H9 (cell line): ENCODE measurements around the gene CCDC27. TPM values are rescaled to one million over a fixed set of nuclear protein-coding genes. Genes with fewer than 3 reads are reported as not detected.

ENCODE experiments used
- DNase-seq: peaks from one replicate; pipeline ENCODE4 v3.0.0-alpha.2; 2017
- H2AFZ ChIP-seq: one replicate; pipeline ENCODE4 v1.6.1; 2013; ENCODE audit warnings: mild to moderate bottlenecking, low read length, control low read depth, moderate library complexity
- H2AK5ac ChIP-seq: 2 replicates; pipeline ENCODE4 v1.6.1; 2013; ENCODE audit warnings: low read length, control low read depth, mixed read lengths; ENCODE audit not compliant: insufficient read length
- H2BK120ac ChIP-seq: one replicate; pipeline ENCODE4 v1.6.1; 2013; ENCODE audit warnings: low read depth, mild to moderate bottlenecking, low read length, control low read depth, inconsistent platforms; ENCODE audit not compliant: poor library complexity, severe bottlenecking
- H2BK12ac ChIP-seq: 2 replicates; pipeline ENCODE4 v1.6.1; 2013; ENCODE audit warnings: low read length, control low read depth, mixed read lengths, low read depth; ENCODE audit not compliant: insufficient read length
- H2BK15ac ChIP-seq: 2 replicates; pipeline ENCODE4 v1.6.1; 2013; ENCODE audit warnings: low read depth, low read length, control low read depth
- H2BK20ac ChIP-seq: one replicate; pipeline ENCODE4 v1.6.1; 2013; ENCODE audit warnings: low read depth, mild to moderate bottlenecking, low read length, control low read depth, inconsistent platforms; ENCODE audit not compliant: poor library complexity, severe bottlenecking
- H2BK5ac ChIP-seq: 2 replicates; pipeline ENCODE4 v1.6.1; 2013; ENCODE audit warnings: low read length, control low read depth, mixed read lengths; ENCODE audit not compliant: insufficient read length
- H3K14ac ChIP-seq: 2 replicates; pipeline ENCODE4 v1.6.1; 2013; ENCODE audit warnings: low read length, control low read depth; ENCODE audit not compliant: insufficient read depth
- H3K18ac ChIP-seq: 2 replicates; pipeline ENCODE4 v1.6.1; 2013; ENCODE audit warnings: low read depth, mild to moderate bottlenecking, mixed read lengths, low read length, control low read depth; ENCODE audit not compliant: insufficient read length
- H3K23ac ChIP-seq: 2 replicates; pipeline ENCODE4 v1.6.1; 2013; ENCODE audit warnings: low read length, control low read depth, mixed read lengths, low read depth; ENCODE audit not compliant: insufficient read length
- H3K23me2 ChIP-seq: 2 replicates; pipeline ENCODE4 v1.6.1; 2013; ENCODE audit warnings: low read depth, mild to moderate bottlenecking, mixed read lengths, low read length, control low read depth; ENCODE audit not compliant: insufficient read length, poor library complexity, severe bottlenecking
- H3K27ac ChIP-seq: 2 replicates; pipeline ENCODE4 v1.5.1; 2013; ENCODE audit warnings: low read length, control low read depth, mixed read lengths, low read depth; ENCODE audit not compliant: insufficient read length
- H3K27me3 ChIP-seq: 2 replicates; pipeline ENCODE4 v1.6.1; 2013; ENCODE audit warnings: low read length, control low read depth, inconsistent platforms; ENCODE audit not compliant: insufficient read depth
- H3K4ac ChIP-seq: 2 replicates; pipeline ENCODE4 v1.6.1; 2013; ENCODE audit warnings: low read depth, mild to moderate bottlenecking, control low read depth, inconsistent platforms, low read length, moderate library complexity
- H3K4me1 ChIP-seq: 2 replicates; pipeline ENCODE4 v1.6.1; 2013; ENCODE audit warnings: low read length, control low read depth, inconsistent platforms; ENCODE audit not compliant: insufficient read depth
- H3K4me2 ChIP-seq: 2 replicates; pipeline ENCODE4 v1.6.1; 2013; ENCODE audit warnings: low read length, control low read depth, mixed read lengths; ENCODE audit not compliant: insufficient read length, insufficient read depth
- H3K56ac ChIP-seq: 2 replicates; pipeline ENCODE4 v1.6.1; 2013; ENCODE audit warnings: low read depth, mild to moderate bottlenecking, mixed read lengths, low read length, control low read depth; ENCODE audit not compliant: insufficient read length
- H3K79me1 ChIP-seq: 2 replicates; pipeline ENCODE4 v1.6.1; 2013; ENCODE audit warnings: low read depth, mild to moderate bottlenecking, moderate library complexity, low read length, control low read depth, inconsistent platforms; ENCODE audit not compliant: insufficient read depth, poor library complexity, severe bottlenecking
- H3K79me2 ChIP-seq: 2 replicates; pipeline ENCODE4 v1.6.1; 2013; ENCODE audit warnings: low read length, control low read depth, inconsistent platforms; ENCODE audit not compliant: insufficient read depth
- H3K9ac ChIP-seq: 2 replicates; pipeline ENCODE4 v1.6.1; 2013; ENCODE audit warnings: low read length, control low read depth, mixed read lengths; ENCODE audit not compliant: insufficient read length; ENCODE audit errors: extremely low read depth
- H3K9me3 ChIP-seq: one replicate; pipeline ENCODE4 v1.6.1; 2013; ENCODE audit warnings: low read depth, low read length, inconsistent platforms; ENCODE audit not compliant: control insufficient read depth
- H3T11ph ChIP-seq: one replicate; pipeline ENCODE4 v1.6.1; 2013; ENCODE audit warnings: mild to moderate bottlenecking, low read length, control low read depth, inconsistent platforms
- H4K20me1 ChIP-seq: one replicate; pipeline ENCODE4 v1.6.1; 2013; ENCODE audit not compliant: control insufficient read depth, insufficient read length, insufficient read depth
- H4K5ac ChIP-seq: 2 replicates; pipeline ENCODE4 v1.6.1; 2013; ENCODE audit warnings: low read depth, mild to moderate bottlenecking, mixed read lengths, low read length, control low read depth; ENCODE audit not compliant: insufficient read length
- H4K8ac ChIP-seq: replicated peaks from 2 replicates; pipeline ENCODE4 v1.6.1; 2013; ENCODE audit warnings: low read length, control low read depth, mixed read lengths, low read depth; ENCODE audit not compliant: insufficient read length
- H4K91ac ChIP-seq: 2 replicates; pipeline ENCODE4 v1.6.1; 2013; ENCODE audit warnings: low read depth, mild to moderate bottlenecking, moderate library complexity, mixed read lengths, low read length, control low read depth; ENCODE audit not compliant: insufficient read length
- H3K27ac Mint-ChIP-seq, 3 experiments: 2 replicates in 2 of 3; 3 replicates in 1 of 3; pipeline ENCODE4 v1.8.0; 2020 to 2021; ENCODE audit warnings: mixed read lengths in 3 of 3, mild to moderate bottlenecking in 1 of 3, moderate library complexity in 1 of 3
- H3K27me3 Mint-ChIP-seq: 2 replicates; pipeline ENCODE4 v1.8.0; 2021; ENCODE audit warnings: low read depth, mild to moderate bottlenecking, moderate library complexity, mixed read lengths
- H3K36me3 Mint-ChIP-seq, 3 experiments: 2 replicates in 2 of 3; 3 replicates in 1 of 3; pipeline ENCODE4 v1.8.0; 2020 to 2021; ENCODE audit warnings: low read depth in 3 of 3, mixed read lengths in 3 of 3; ENCODE audit not compliant: insufficient read depth in 1 of 3
- H3K4me1 Mint-ChIP-seq, 2 experiments: 2 replicates each; pipeline ENCODE4 v1.8.0; 2020; ENCODE audit warnings: mixed read lengths in 2 of 2
- H3K4me3 Mint-ChIP-seq, 2 experiments: 2 replicates in 1 of 2; 3 replicates in 1 of 2; pipeline ENCODE4 v1.8.0; 2020 to 2021; ENCODE audit warnings: mild to moderate bottlenecking in 2 of 2, mixed read lengths in 2 of 2, moderate library complexity in 1 of 2
- H3K9me3 Mint-ChIP-seq, 2 experiments: 2 replicates in 1 of 2; 3 replicates in 1 of 2; pipeline ENCODE4 v1.8.0; 2020; ENCODE audit warnings: mild to moderate bottlenecking in 2 of 2, mixed read lengths in 2 of 2, moderate library complexity in 1 of 2
- CTCF ChIP-seq: fragments of 200-600 bp; sonication (generic); conservative IDR thresholded peaks from 3 replicates; pipeline ENCODE4 v1.8.0; 2021; ENCODE audit warnings: antibody characterized with exemption, mild to moderate bottlenecking
- WGBS: extraction: QIAGEN DNeasy Blood & Tissue Kit; methylation state at CpG from one replicate; pipeline ENCODE4 v1.1.7; 2013; ENCODE audit warnings: missing lambda C conversion rate, low lambda C conversion rate, mixed read lengths; ENCODE audit not compliant: insufficient read length; ENCODE audit errors: extremely low coverage; 5-methylcytosine and 5-hydroxymethylcytosine counted together
- total RNA-seq: library from RNA; stranded (reverse); gene quantifications from 2 replicates; pipeline ENCODE4 v1.2.1, GENCODE V29; 2021

CCDC27 gene
- total RNA-seq, 1 experiment from 2014 or later: not detected

- peaks cover 18 to 19% of the 10 kb centered on the region in 2 experiments for H3K4me1 Mint-ChIP-seq
- Histone ChIP-seq H3K27ac (no peak overlapping the region), H3K27me3 (no peaks in the 10 kb centered on the region), H3K18ac (no peak overlapping the region), H4K20me1 (peaks cover 5% of the 10 kb centered on the region), H3K79me2 (peaks cover 2% of the 10 kb centered on the region; the same call in 1 of the 2 replicates), H3T11ph (no peak overlapping the region), H3K4me1 (peaks cover 5% of the 10 kb centered on the region; the same call in 1 of the 2 replicates), H2AFZ (no peak overlapping the region), H4K8ac (no peak overlapping the region), H2BK120ac (no peak overlapping the region), H2BK20ac (no peak overlapping the region), H3K23ac (no peak overlapping the region), H3K79me1 (no peaks in the 10 kb centered on the region), H3K9me3 (no peaks in the 10 kb centered on the region), H3K9ac (no peak overlapping the region), H4K91ac (no peak overlapping the region), H2BK12ac (no peak overlapping the region), H2BK15ac (no peak overlapping the region), H2BK5ac (no peak overlapping the region), H4K5ac (no peak overlapping the region), H2AK5ac (no peak overlapping the region), H3K4ac (no peak overlapping the region), H3K4me2 (no peak overlapping the region), H3K56ac (no peak overlapping the region), H3K14ac (no peak overlapping the region), H3K23me2 (peaks cover 7% of the 10 kb centered on the region)
- H3K36me3 Mint-ChIP-seq: peaks cover 29 to 44% (median 43%) of the 10 kb centered on the region in 3 experiments; a peak in 6 of 7 replicates
- no CpG with 5 or more reads among the region's 22 CpGs for WGBS
- no peaks in the 10 kb centered on the region; the same call in 1 of the 2 replicates for H3K27me3 Mint-ChIP-seq
- H3K9me3 Mint-ChIP-seq: no peaks in the 10 kb centered on the region
- DNase-seq: no peak
- no peak for TF ChIP-seq CTCF
- no peak overlapping the region for H3K4me3 Mint-ChIP-seq
- H3K27ac Mint-ChIP-seq: peak overlapping the region in 2 of 3 experiments; percentile 14 to 56; a peak in 1 of 7 replicates
Measured at GRCh38 chr1:3741566-3742438, 10.4 kb upstream of the CCDC27 start.
